SU-DHL-6 (cell line): Measurements from ENCODE around the gene UCHL5.
A peak's percentile ranks its signal among the peaks of the same experiment; 100 is the strongest.

ENCODE experiments used
- H2AFZ ChIP-seq: fragments of 200-600 bp; sonication (generic); 2 replicates; pipeline ENCODE4 v1.6.1; 2014; ENCODE audit warnings: low read depth, mild to moderate bottlenecking, moderate library complexity, mixed read lengths, antibody characterized with exemption, low read length; ENCODE audit not compliant: severe bottlenecking
- H3F3A ChIP-seq: fragments of 200-600 bp; shearing (Covaris generic); 2 replicates; pipeline ENCODE4 v1.6.0; 2016; ENCODE audit warnings: antibody characterized with exemption, mild to moderate bottlenecking; ENCODE audit not compliant: insufficient read depth
- H3K27ac ChIP-seq: fragments of 200-600 bp; sonication (generic); 2 replicates; pipeline ENCODE4 v1.5.1; 2016; ENCODE audit warnings: low read depth, mild to moderate bottlenecking, low read length, moderate library complexity, mixed read lengths
- H3K27me3 ChIP-seq: fragments of 200-600 bp; sonication (generic), shearing (Covaris generic); 2 replicates; pipeline ENCODE4 v1.6.0; 2014; ENCODE audit warnings: mild to moderate bottlenecking, low read length
- H3K36me3 ChIP-seq: fragments of 200-600 bp; sonication (generic); 2 replicates; pipeline ENCODE4 v1.6.1; 2014; ENCODE audit warnings: mild to moderate bottlenecking, low read length, mixed read lengths
- H3K4me2 ChIP-seq: fragments of 300-600, 200-600 bp; shearing (Covaris generic), sonication (generic); 2 replicates; pipeline ENCODE4 v1.6.0; 2014; ENCODE audit warnings: low read length, low read depth, mild to moderate bottlenecking; ENCODE audit not compliant: poor library complexity, severe bottlenecking
- H3K4me3 ChIP-seq: fragments of 200-600 bp; sonication (generic); 2 replicates; pipeline ENCODE4 v1.5.1; 2014; ENCODE audit warnings: antibody characterized with exemption, low read length, mild to moderate bottlenecking, mixed read lengths; ENCODE audit not compliant: insufficient read depth, poor library complexity, severe bottlenecking
- H3K79me2 ChIP-seq: fragments of 200-600 bp; sonication (generic); 2 replicates; pipeline ENCODE4 v1.6.1; 2014; ENCODE audit warnings: mild to moderate bottlenecking, low read length, moderate library complexity; ENCODE audit not compliant: insufficient read depth
- H3K9ac ChIP-seq: fragments of 200-600 bp; sonication (generic); 2 replicates; pipeline ENCODE4 v1.7.0; 2014; ENCODE audit warnings: mild to moderate bottlenecking, low read length
- H3K9me2 ChIP-seq: fragments of 200-600 bp; sonication (generic); replicated peaks from 2 replicates; pipeline ENCODE4 v1.6.1; 2014; ENCODE audit warnings: low read length; ENCODE audit not compliant: insufficient read depth
- H3K9me3 ChIP-seq: fragments of 200-600 bp; sonication (generic); 2 replicates; pipeline ENCODE4 v1.6.1; 2014; ENCODE audit warnings: low read length, mixed read lengths; ENCODE audit not compliant: insufficient read depth
- H4K20me1 ChIP-seq: fragments of 200-600 bp; sonication (generic); 2 replicates; pipeline ENCODE4 v1.6.1; 2014; ENCODE audit warnings: low read depth, mild to moderate bottlenecking, antibody characterized with exemption, low read length, moderate library complexity, mixed read lengths
- CTCF ChIP-seq: fragments of 200-600 bp; sonication (generic); IDR thresholded peaks from one replicate; pipeline ENCODE4 v1.5.1; 2017; ENCODE audit warnings: antibody characterized with exemption, mild to moderate bottlenecking, low read length, moderate library complexity; ENCODE audit not compliant: insufficient read depth, poor library complexity, severe bottlenecking
- EZH2phosphoT487 ChIP-seq: fragments of 200-600 bp; sonication (generic), shearing (Covaris generic); conservative IDR thresholded peaks from 2 replicates; pipeline ENCODE4 v1.6.1; 2018; ENCODE audit warnings: mild to moderate bottlenecking, antibody characterized with exemption, low read length, moderate library complexity, mixed read lengths

Gene UCHL5

GRCh38 chr1:193059282-193060114 is at the start of gene UCHL5, which contains the start of gene RO60:
Gene UCHL5, minus strand, starts transcription at chr1:193059360. Its CDS starts 100 bp downstream, at chr1:193059260.
Gene RO60, plus strand, starts transcription at chr1:193059612. Its CDS starts 9,443 bp downstream, at chr1:193069055.
- peaks cover 98% of the 10 kb centered on the region for H3K79me2 ChIP-seq
- 0 out of 2 replicates have a peak, but pooled peaks cover 8% of the 10 kb centered on the region for H4K20me1 ChIP-seq
- peak within 1 kb of the TSS; percentile 81 for H3K4me3 ChIP-seq
- H3K9ac ChIP-seq = peak within 1 kb of the TSS; percentile 92
- peak within 1 kb of the TSS; percentile 78 for H2AFZ ChIP-seq
- H3K36me3 ChIP-seq = peaks cover 24% of the 10 kb centered on the region
- peak within 1 kb of the TSS; percentile 77 for H3K27ac ChIP-seq
- peak within 1 kb of the TSS; percentile 100 for H3K4me2 ChIP-seq
- H3F3A ChIP-seq = peaks cover 19% of the 10 kb centered on the region
- no peaks in the 10 kb centered on the region for H3K27me3 ChIP-seq
- H3K9me2 ChIP-seq = no peaks in the 10 kb centered on the region
- H3K9me3 ChIP-seq = no peaks in the 10 kb centered on the region
- TF ChIP-seq EZH2phosphoT487 (no peak), CTCF (no peak)

GRCh38 chr1:193108471-193108870 is 49.3 kb upstream of the UCHL5 start:
- peaks cover 8% of the 10 kb centered on the region; the same call in 1 of the 2 replicates for H3F3A ChIP-seq
- H2AFZ ChIP-seq = no peak overlapping the region
- no peaks in the 10 kb centered on the region for H3K9me3 ChIP-seq
- H3K9me2 ChIP-seq = no peaks in the 10 kb centered on the region
- TF ChIP-seq CTCF = no peak
- TF ChIP-seq EZH2phosphoT487 = no peak
- H3K79me2 ChIP-seq = peaks cover 10% of the 10 kb centered on the region
- H3K4me3 ChIP-seq = no peak overlapping the region
- H4K20me1 ChIP-seq = no peaks in the 10 kb centered on the region
- H3K27ac ChIP-seq = no peak overlapping the region
- no peak overlapping the region for H3K4me2 ChIP-seq
- no peak overlapping the region for H3K9ac ChIP-seq
- H3K27me3 ChIP-seq = no peaks in the 10 kb centered on the region
- no peaks in the 10 kb centered on the region for H3K36me3 ChIP-seq

GRCh38 chr1:193105821-193106177 is 46.6 kb upstream of the UCHL5 start:
- Histone ChIP-seq H3K9me2 (no peaks in the 10 kb centered on the region), H3K27ac (no peak overlapping the region), H3K27me3 (no peaks in the 10 kb centered on the region), H3K9ac (peak overlapping the region; percentile 67), H3K4me3 (peak overlapping the region; percentile 81), H3K79me2 (peaks cover 24% of the 10 kb centered on the region), H3K4me2 (peak overlapping the region; percentile 85), H3K36me3 (no peaks in the 10 kb centered on the region; the same call in 1 of the 2 replicates), H4K20me1 (no peaks in the 10 kb centered on the region), H3K9me3 (no peaks in the 10 kb centered on the region), H2AFZ (peak overlapping the region; percentile 90), H3F3A (peaks cover 8% of the 10 kb centered on the region; the same call in 1 of the 2 replicates)
- no peak for TF ChIP-seq EZH2phosphoT487
- no peak for TF ChIP-seq CTCF
